Neural cell (in vitro differentiated cells): Measurements from ENCODE around the gene AKT3. TPM values are rescaled to one million over a fixed set of nuclear protein-coding genes. Genes with fewer than 3 reads are reported as not detected.

Experiments
- H2AFZ ChIP-seq: fragments of 200-600, 300-800 bp; sonication (generic), shearing (Covaris generic); 2 replicates; pipeline ENCODE4 v1.6.0; 2014; ENCODE audit warnings: low read depth, mild to moderate bottlenecking, antibody characterized with exemption, low read length, moderate library complexity
- H3F3A ChIP-seq: fragments of 200-600 bp; shearing (Covaris generic); 2 replicates; pipeline ENCODE4 v1.6.1; 2016; ENCODE audit warnings: mild to moderate bottlenecking, moderate library complexity, mixed read lengths, antibody characterized with exemption, low read length; ENCODE audit not compliant: insufficient read depth, poor library complexity, severe bottlenecking
- H3K27ac ChIP-seq: fragments of 200-600, 300-800 bp; sonication (generic), shearing (Covaris generic); 2 replicates; pipeline ENCODE4 v1.5.1; 2014; ENCODE audit warnings: mild to moderate bottlenecking, low read length, moderate library complexity
- H3K27me3 ChIP-seq: fragments of 300-800, 200-600 bp; sonication (generic), shearing (Covaris generic); 2 replicates; pipeline ENCODE4 v1.6.0; 2014; ENCODE audit warnings: mild to moderate bottlenecking, low read depth, low read length, moderate library complexity; ENCODE audit not compliant: insufficient read depth
- H3K36me3 ChIP-seq: fragments of 300-800, 200-600 bp; sonication (generic), shearing (Covaris generic); 2 replicates; pipeline ENCODE4 v1.5.1; 2014; ENCODE audit warnings: mild to moderate bottlenecking, antibody characterized with exemption, low read length, moderate library complexity; ENCODE audit not compliant: insufficient read depth
- H3K4me2 ChIP-seq: fragments of 300-800, 200-600 bp; sonication (generic), shearing (Covaris generic); 2 replicates; pipeline ENCODE4 v1.6.0; 2014; ENCODE audit warnings: mild to moderate bottlenecking, low read length
- H3K4me3 ChIP-seq: fragments of 300-800, 200-600 bp; sonication (generic), shearing (Covaris generic); 2 replicates; pipeline ENCODE4 v1.5.1; 2014; ENCODE audit warnings: mild to moderate bottlenecking, low read length, moderate library complexity
- H3K79me2 ChIP-seq: fragments of 200-600 bp; shearing (Covaris generic); replicated peaks from 2 replicates; pipeline ENCODE4 v1.6.0; 2014; ENCODE audit warnings: mild to moderate bottlenecking, low read length, moderate library complexity; ENCODE audit not compliant: insufficient read depth
- H3K9ac ChIP-seq: fragments of 300-800, 200-600 bp; sonication (generic), shearing (Covaris generic); 2 replicates; pipeline ENCODE4 v1.6.1; 2016; ENCODE audit warnings: mild to moderate bottlenecking, low read length, mixed read lengths
- H3K9me2 ChIP-seq: fragments of 200-600 bp; shearing (Covaris generic); 2 replicates; pipeline ENCODE4 v1.6.1; 2016; ENCODE audit warnings: mild to moderate bottlenecking, low read length, mixed read lengths; ENCODE audit not compliant: insufficient read depth
- H3K9me3 ChIP-seq: fragments of 200-600, 300-800 bp; sonication (generic), shearing (Covaris generic); 2 replicates; pipeline ENCODE4 v1.6.1; 2016; ENCODE audit warnings: mild to moderate bottlenecking, mixed run types, low read length, moderate library complexity, mixed read lengths
- H4K20me1 ChIP-seq: fragments of 200-600 bp; shearing (Covaris generic); 2 replicates; pipeline ENCODE4 v1.6.1; 2016; ENCODE audit warnings: mild to moderate bottlenecking, mixed run types; ENCODE audit not compliant: insufficient read depth
- EP300 ChIP-seq: fragments of 450-650 bp; conservative IDR thresholded peaks from 2 replicates; pipeline ENCODE4 v1.6.1; 2014; ENCODE audit warnings: antibody characterized with exemption, mild to moderate bottlenecking, moderate library complexity; ENCODE audit not compliant: poor library complexity, severe bottlenecking
- EZH2 ChIP-seq: fragments of 200-600, 300-800 bp; shearing (Covaris generic), sonication (generic); IDR thresholded peaks from 2 replicates; pipeline ENCODE4 v1.6.1; 2014; ENCODE audit warnings: antibody characterized with exemption, low read length, borderline replicate concordance, mild to moderate bottlenecking; ENCODE audit not compliant: insufficient read depth, poor library complexity, severe bottlenecking
- MXI1 ChIP-seq: fragments of 450-650 bp; conservative IDR thresholded peaks from 2 replicates; pipeline ENCODE4 v1.6.1; 2014; ENCODE audit warnings: antibody characterized with exemption, mild to moderate bottlenecking; ENCODE audit not compliant: poor library complexity, severe bottlenecking
- POLR2AphosphoS5 ChIP-seq: IDR thresholded peaks from 2 replicates; pipeline ENCODE4 v1.6.1; 2012
- RAD21 ChIP-seq: fragments of 450-650 bp; conservative IDR thresholded peaks from 2 replicates; pipeline ENCODE4 v1.6.1; 2014; ENCODE audit warnings: antibody characterized with exemption, mild to moderate bottlenecking, moderate library complexity
- SMC3 ChIP-seq: fragments of 450-650 bp; conservative IDR thresholded peaks from 2 replicates; pipeline ENCODE4 v1.6.1; 2014; ENCODE audit warnings: antibody characterized with exemption, mild to moderate bottlenecking, moderate library complexity; ENCODE audit not compliant: poor library complexity
- TAF1 ChIP-seq: IDR thresholded peaks from 2 replicates; pipeline ENCODE4 v1.6.1; 2012; ENCODE audit warnings: low read depth
- polyA plus RNA-seq: library from polyadenylated mRNA; depleted of rRNA; stranded (reverse); fragments of >200 nt; gene quantifications from 2 replicates; pipeline ENCODE4 v1.2.3, GENCODE V29; 2014
- TF ChIP-seq, protein P1 (sequence below): fragments of 450-650 bp; IDR thresholded peaks from 2 replicates; pipeline ENCODE4 v1.5.1; 2014; ENCODE audit warnings: antibody characterized with exemption, mild to moderate bottlenecking, moderate library complexity; ENCODE audit not compliant: poor library complexity, severe bottlenecking
- TF ChIP-seq, protein P2 (sequence below): IDR thresholded peaks from 2 replicates; pipeline ENCODE4 v1.6.1; 2012; ENCODE audit warnings: borderline replicate concordance

Gene AKT3
- polyA plus RNA-seq, 1 donor from 2014 or later, result 46.0 TPM

DNA sequence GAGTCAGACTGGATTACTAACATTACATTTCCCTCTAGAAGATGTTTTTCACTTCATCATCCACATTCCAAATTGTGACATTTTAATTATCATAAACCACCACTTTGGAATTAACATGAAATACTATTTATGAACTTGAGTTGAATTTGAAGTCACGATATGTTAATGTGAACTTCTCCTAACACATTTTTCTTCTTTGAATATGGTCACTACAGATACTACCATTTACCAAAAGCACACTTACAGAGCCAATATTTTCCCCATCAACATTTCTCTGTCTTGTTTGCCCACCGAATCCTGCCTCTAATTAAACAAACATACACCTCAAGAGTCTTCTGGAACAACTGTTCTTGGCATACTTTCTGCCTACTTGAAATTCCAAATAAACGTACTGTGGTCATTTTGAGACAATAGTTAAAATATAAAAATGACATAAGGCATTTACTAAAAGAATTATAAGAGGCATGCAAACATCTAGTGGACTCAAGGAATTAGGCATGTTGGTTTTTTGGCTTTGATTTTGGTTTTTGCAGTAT is 177.4 kb downstream of the AKT3 start:
- H3K9me3 ChIP-seq, result no peaks in the 10 kb centered on the region
- no peak overlapping the region for H2AFZ ChIP-seq
- no peak overlapping the region for H3K27ac ChIP-seq
- no peak for TF ChIP-seq SMC3
- TF ChIP-seq, protein P1, sequence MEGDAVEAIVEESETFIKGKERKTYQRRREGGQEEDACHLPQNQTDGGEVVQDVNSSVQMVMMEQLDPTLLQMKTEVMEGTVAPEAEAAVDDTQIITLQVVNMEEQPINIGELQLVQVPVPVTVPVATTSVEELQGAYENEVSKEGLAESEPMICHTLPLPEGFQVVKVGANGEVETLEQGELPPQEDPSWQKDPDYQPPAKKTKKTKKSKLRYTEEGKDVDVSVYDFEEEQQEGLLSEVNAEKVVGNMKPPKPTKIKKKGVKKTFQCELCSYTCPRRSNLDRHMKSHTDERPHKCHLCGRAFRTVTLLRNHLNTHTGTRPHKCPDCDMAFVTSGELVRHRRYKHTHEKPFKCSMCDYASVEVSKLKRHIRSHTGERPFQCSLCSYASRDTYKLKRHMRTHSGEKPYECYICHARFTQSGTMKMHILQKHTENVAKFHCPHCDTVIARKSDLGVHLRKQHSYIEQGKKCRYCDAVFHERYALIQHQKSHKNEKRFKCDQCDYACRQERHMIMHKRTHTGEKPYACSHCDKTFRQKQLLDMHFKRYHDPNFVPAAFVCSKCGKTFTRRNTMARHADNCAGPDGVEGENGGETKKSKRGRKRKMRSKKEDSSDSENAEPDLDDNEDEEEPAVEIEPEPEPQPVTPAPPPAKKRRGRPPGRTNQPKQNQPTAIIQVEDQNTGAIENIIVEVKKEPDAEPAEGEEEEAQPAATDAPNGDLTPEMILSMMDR, result no peak
- no peak for TF ChIP-seq MXI1
- TF ChIP-seq, protein P2, sequence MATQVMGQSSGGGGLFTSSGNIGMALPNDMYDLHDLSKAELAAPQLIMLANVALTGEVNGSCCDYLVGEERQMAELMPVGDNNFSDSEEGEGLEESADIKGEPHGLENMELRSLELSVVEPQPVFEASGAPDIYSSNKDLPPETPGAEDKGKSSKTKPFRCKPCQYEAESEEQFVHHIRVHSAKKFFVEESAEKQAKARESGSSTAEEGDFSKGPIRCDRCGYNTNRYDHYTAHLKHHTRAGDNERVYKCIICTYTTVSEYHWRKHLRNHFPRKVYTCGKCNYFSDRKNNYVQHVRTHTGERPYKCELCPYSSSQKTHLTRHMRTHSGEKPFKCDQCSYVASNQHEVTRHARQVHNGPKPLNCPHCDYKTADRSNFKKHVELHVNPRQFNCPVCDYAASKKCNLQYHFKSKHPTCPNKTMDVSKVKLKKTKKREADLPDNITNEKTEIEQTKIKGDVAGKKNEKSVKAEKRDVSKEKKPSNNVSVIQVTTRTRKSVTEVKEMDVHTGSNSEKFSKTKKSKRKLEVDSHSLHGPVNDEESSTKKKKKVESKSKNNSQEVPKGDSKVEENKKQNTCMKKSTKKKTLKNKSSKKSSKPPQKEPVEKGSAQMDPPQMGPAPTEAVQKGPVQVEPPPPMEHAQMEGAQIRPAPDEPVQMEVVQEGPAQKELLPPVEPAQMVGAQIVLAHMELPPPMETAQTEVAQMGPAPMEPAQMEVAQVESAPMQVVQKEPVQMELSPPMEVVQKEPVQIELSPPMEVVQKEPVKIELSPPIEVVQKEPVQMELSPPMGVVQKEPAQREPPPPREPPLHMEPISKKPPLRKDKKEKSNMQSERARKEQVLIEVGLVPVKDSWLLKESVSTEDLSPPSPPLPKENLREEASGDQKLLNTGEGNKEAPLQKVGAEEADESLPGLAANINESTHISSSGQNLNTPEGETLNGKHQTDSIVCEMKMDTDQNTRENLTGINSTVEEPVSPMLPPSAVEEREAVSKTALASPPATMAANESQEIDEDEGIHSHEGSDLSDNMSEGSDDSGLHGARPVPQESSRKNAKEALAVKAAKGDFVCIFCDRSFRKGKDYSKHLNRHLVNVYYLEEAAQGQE, result no peak
- no peak for TF ChIP-seq POLR2AphosphoS5
- TF ChIP-seq TAF1, result no peak
- no peak for TF ChIP-seq RAD21
- TF ChIP-seq EZH2, result no peak
- no peaks in the 10 kb centered on the region for H3K27me3 ChIP-seq
- H3K79me2 ChIP-seq, result no peaks in the 10 kb centered on the region
- no peak overlapping the region for H3K4me2 ChIP-seq
- H3K9me2 ChIP-seq, result no peaks in the 10 kb centered on the region
- no peaks in the 10 kb centered on the region for H3F3A ChIP-seq
- no peak overlapping the region for H3K4me3 ChIP-seq
- H3K36me3 ChIP-seq, result no peaks in the 10 kb centered on the region
- no peaks in the 10 kb centered on the region for H4K20me1 ChIP-seq
- H3K9ac ChIP-seq, result no peak overlapping the region

DNA sequence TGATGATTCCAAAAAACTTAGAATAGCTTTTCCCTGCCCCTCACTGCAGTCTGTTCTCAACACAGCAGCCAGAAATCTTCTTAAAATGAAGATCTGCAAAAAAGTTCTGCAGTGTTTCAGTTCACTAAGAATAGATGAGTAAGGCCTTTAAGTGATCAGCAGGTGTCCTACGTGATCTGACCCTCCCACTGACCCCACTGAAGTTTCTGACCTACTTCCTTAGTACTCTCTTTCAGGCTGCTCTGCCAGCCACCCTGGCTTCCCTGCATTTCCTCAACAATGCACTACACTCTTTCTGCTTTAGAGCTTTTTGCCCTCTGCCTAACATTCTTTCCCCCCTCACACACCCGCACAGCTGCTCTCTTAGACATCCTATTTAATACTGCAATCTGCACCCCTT is 182.5 kb downstream of the AKT3 start:
- no peaks in the 10 kb centered on the region for H3F3A ChIP-seq
- H3K4me3 ChIP-seq, result no peak overlapping the region
- H3K9me3 ChIP-seq, result no peaks in the 10 kb centered on the region
- no peaks in the 10 kb centered on the region for H4K20me1 ChIP-seq
- no peaks in the 10 kb centered on the region for H3K27me3 ChIP-seq
- H2AFZ ChIP-seq, result no peak overlapping the region
- no peaks in the 10 kb centered on the region for H3K9me2 ChIP-seq
- no peak overlapping the region for H3K27ac ChIP-seq
- H3K9ac ChIP-seq, result no peak overlapping the region
- TF ChIP-seq MXI1 (no peak), POLR2AphosphoS5 (no peak), TAF1 (no peak), EP300 (no peak), RAD21 (no peak), SMC3 (no peak), EZH2 (no peak)
- TF ChIP-seq, protein P1, result no peak
- TF ChIP-seq, protein P2, result no peak
- H3K79me2 ChIP-seq, result no peaks in the 10 kb centered on the region
- H3K4me2 ChIP-seq, result no peak overlapping the region
- no peaks in the 10 kb centered on the region for H3K36me3 ChIP-seq
